ENCODE measurements around the gene EML1. TPM values are rescaled to one million over a fixed set of nuclear protein-coding genes. Genes with fewer than 3 reads are reported as not detected.

EML1 gene
- total RNA-seq, 1 experiment from 2014 or later, result 16.1 TPM

DNA sequence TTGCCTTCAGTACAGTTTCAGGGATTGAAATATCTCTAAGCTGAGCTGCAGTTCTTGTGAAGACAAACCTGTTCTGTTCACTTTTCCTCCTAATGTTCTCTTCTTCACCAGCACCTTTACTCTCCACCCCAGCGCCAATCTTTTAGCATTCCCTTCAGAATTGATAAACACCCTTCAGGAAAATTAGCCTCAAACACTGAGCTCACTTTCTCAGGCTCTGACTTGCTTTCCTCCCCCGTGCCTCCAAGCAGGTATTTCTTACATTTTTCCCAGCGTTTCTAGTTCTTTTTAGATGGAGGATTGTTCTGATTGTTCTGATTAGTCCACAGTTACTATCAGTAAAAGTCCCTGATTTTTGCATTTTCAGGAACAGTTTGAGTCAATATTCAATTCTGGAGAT lies 183.5 kb downstream of the EML1 start:
- ChIA-PET POLR2A (no interaction called here), CTCF (interaction anchor here (1.7 kb wide), 1 partner anchor 216 kb away, joined by 5 read pairs; no protein-coding TSS in a partner anchor)
- Mint-ChIP-seq H3K27me3 (ENCODE audit: low read depth) (peaks cover 12% of the 10 kb centered on the region), H3K4me3 (no peak overlapping the region), H3K36me3 (0 out of 2 replicates have a peak, but pooled peaks cover 3% of the 10 kb centered on the region), H3K4me1 (peaks cover 9% of the 10 kb centered on the region), H3K27ac (no peak overlapping the region), H3K9me3 (no peaks in the 10 kb centered on the region; the same call in 1 of the 2 replicates)
- DNase-seq (ENCODE audit: low spot score), result no peak
- no peak for TF ChIP-seq TEAD1 (CRISPR knock-in tag; IDR thresholded peaks at IDR 0.05)
- TF ChIP-seq USF1 (CRISPR knock-in tag; IDR thresholded peaks at IDR 0.05), result no peak
- TF ChIP-seq, protein P1, sequence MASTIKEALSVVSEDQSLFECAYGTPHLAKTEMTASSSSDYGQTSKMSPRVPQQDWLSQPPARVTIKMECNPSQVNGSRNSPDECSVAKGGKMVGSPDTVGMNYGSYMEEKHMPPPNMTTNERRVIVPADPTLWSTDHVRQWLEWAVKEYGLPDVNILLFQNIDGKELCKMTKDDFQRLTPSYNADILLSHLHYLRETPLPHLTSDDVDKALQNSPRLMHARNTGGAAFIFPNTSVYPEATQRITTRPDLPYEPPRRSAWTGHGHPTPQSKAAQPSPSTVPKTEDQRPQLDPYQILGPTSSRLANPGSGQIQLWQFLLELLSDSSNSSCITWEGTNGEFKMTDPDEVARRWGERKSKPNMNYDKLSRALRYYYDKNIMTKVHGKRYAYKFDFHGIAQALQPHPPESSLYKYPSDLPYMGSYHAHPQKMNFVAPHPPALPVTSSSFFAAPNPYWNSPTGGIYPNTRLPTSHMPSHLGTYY (CRISPR knock-in tag; IDR thresholded peaks at IDR 0.05), result no peak
- TF ChIP-seq NFYB (CRISPR knock-in tag; conservative IDR thresholded peaks at IDR 0.05; ENCODE audit: low read depth), result no peak
- no peak for ATAC-seq

DNA sequence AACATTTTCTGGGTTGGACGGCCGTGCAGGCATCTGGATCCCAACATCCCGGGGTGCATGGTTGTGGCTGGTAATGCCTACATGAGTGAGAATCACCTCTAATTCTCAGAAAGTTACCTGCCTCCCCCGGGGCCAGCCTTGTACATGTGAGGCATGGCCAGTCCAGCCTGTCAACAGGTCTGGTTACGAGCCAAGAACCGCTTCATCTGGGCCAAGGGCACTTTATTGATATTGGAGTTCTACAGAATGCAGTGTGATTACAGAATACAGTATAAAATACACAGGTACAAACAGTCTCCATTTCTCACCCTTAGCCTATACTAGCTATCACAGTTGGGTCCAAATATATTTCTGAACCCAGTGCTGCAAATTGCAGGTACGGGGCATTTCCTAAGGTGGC lies 187.1 kb downstream of the EML1 start:
- ChIA-PET POLR2A (no interaction called here), CTCF (interaction anchor here (1.3 kb wide), 1 partner anchor 45 kb away, joined by 6 read pairs; no protein-coding TSS in a partner anchor)
- H3K27me3 Mint-ChIP-seq (ENCODE audit: low read depth), result no peaks in the 10 kb centered on the region
- 0 out of 2 replicates have a peak, but pooled peaks cover 3% of the 10 kb centered on the region for H3K36me3 Mint-ChIP-seq
- peaks cover 7% of the 10 kb centered on the region; the same call in 1 of the 2 replicates for H3K4me1 Mint-ChIP-seq
- no peak overlapping the region for H3K4me3 Mint-ChIP-seq
- ATAC-seq (no peak), DNase-seq (ENCODE audit: low spot score) (no peak)
- TF ChIP-seq TCF7 (CRISPR knock-in tag; IDR thresholded peaks at IDR 0.05; ENCODE audit: low read depth) (no peak), USF1 (CRISPR knock-in tag; IDR thresholded peaks at IDR 0.05) (no peak), ZBTB21 (CRISPR knock-in tag; IDR thresholded peaks at IDR 0.05; ENCODE audit: borderline replicate concordance) (no peak), JUN (CRISPR knock-in tag; IDR thresholded peaks at IDR 0.05) (no peak), ZNF512 (CRISPR knock-in tag; IDR thresholded peaks at IDR 0.05; ENCODE audit: borderline replicate concordance) (no peak), NR2C2 (CRISPR knock-in tag; IDR thresholded peaks at IDR 0.05) (no peak), ZNF138 (CRISPR knock-in tag; conservative IDR thresholded peaks at IDR 0.05) (no peak), ZNF396 (CRISPR knock-in tag; IDR thresholded peaks at IDR 0.05; ENCODE audit: borderline replicate concordance) (no peak), RELA (CRISPR knock-in tag; IDR thresholded peaks at IDR 0.05; ENCODE audit: borderline replicate concordance) (no peak), NFE2L1 (CRISPR knock-in tag; IDR thresholded peaks at IDR 0.05) (no peak), ZSCAN18 (CRISPR knock-in tag; IDR thresholded peaks at IDR 0.05) (no peak), GTF2I (CRISPR knock-in tag; conservative IDR thresholded peaks at IDR 0.05) (no peak), FOXP4 (CRISPR knock-in tag; IDR thresholded peaks at IDR 0.05) (no peak), NFATC4 (CRISPR knock-in tag; IDR thresholded peaks at IDR 0.05) (no peak), FOXP1 (CRISPR knock-in tag; IDR thresholded peaks at IDR 0.05; ENCODE audit: borderline replicate concordance) (no peak), ZNF219 (CRISPR knock-in tag; IDR thresholded peaks at IDR 0.05; ENCODE audit: borderline replicate concordance) (no peak), ZNF423 (CRISPR knock-in tag; IDR thresholded peaks at IDR 0.05) (no peak), ATF3 (CRISPR knock-in tag; conservative IDR thresholded peaks at IDR 0.05) (no peak)
- H3K9me3 Mint-ChIP-seq, result peaks cover 6% of the 10 kb centered on the region
- no peak overlapping the region for H3K27ac Mint-ChIP-seq

All from WTC11 (cell line).